ENCODE results near the gene ERGIC1. TPM values are rescaled to one million over a fixed set of nuclear protein-coding genes. Genes with fewer than 3 reads are reported as not detected.

ERGIC1 gene
- polyA plus RNA-seq, 1 donor from 2014 or later, result 59.1 TPM

DNA sequence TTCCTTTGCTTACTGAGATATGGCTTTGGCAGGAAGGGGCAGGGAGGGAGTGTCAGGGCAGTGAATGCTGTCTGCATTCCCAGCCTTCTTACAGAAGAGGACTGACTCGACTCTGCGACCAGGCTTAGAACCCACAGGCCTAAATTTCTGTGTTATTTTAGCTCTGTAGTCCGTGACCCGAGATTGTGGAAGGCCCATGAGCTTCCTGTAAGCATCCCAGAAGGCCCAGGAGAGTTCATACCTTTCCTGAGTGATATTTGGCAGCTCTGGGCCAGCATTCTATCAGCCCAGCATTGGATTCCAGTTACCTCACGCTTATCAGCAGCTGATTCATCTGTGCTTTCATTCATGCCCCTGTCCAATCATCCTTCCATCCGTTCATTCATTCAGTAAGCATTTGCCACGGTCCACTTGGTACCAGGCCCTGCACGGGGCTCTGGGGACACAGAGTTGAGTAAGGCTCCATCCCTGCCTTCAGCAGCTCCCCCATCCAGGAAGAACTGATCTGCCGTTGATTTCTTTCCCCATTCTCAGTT is 97.0 kb downstream of the ERGIC1 start:
- no peak for TF ChIP-seq SMC3 (conservative IDR thresholded peaks at IDR 0.05; ENCODE audit: poor library complexity)
- no peak for TF ChIP-seq MXI1 (conservative IDR thresholded peaks at IDR 0.05; ENCODE audit: poor library complexity, severe bottlenecking)
- no peak for TF ChIP-seq RAD21 (conservative IDR thresholded peaks at IDR 0.05)
- TF ChIP-seq, protein P1, sequence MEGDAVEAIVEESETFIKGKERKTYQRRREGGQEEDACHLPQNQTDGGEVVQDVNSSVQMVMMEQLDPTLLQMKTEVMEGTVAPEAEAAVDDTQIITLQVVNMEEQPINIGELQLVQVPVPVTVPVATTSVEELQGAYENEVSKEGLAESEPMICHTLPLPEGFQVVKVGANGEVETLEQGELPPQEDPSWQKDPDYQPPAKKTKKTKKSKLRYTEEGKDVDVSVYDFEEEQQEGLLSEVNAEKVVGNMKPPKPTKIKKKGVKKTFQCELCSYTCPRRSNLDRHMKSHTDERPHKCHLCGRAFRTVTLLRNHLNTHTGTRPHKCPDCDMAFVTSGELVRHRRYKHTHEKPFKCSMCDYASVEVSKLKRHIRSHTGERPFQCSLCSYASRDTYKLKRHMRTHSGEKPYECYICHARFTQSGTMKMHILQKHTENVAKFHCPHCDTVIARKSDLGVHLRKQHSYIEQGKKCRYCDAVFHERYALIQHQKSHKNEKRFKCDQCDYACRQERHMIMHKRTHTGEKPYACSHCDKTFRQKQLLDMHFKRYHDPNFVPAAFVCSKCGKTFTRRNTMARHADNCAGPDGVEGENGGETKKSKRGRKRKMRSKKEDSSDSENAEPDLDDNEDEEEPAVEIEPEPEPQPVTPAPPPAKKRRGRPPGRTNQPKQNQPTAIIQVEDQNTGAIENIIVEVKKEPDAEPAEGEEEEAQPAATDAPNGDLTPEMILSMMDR (IDR thresholded peaks at IDR 0.05; ENCODE audit: poor library complexity, severe bottlenecking), result no peak
- TF ChIP-seq EP300 (conservative IDR thresholded peaks at IDR 0.05; ENCODE audit: poor library complexity, severe bottlenecking), result no peak
- no peak for TF ChIP-seq TAF1 (IDR thresholded peaks at IDR 0.05; ENCODE audit: low read depth)
- no peak for TF ChIP-seq POLR2AphosphoS5 (IDR thresholded peaks at IDR 0.05)
- TF ChIP-seq, protein P2, sequence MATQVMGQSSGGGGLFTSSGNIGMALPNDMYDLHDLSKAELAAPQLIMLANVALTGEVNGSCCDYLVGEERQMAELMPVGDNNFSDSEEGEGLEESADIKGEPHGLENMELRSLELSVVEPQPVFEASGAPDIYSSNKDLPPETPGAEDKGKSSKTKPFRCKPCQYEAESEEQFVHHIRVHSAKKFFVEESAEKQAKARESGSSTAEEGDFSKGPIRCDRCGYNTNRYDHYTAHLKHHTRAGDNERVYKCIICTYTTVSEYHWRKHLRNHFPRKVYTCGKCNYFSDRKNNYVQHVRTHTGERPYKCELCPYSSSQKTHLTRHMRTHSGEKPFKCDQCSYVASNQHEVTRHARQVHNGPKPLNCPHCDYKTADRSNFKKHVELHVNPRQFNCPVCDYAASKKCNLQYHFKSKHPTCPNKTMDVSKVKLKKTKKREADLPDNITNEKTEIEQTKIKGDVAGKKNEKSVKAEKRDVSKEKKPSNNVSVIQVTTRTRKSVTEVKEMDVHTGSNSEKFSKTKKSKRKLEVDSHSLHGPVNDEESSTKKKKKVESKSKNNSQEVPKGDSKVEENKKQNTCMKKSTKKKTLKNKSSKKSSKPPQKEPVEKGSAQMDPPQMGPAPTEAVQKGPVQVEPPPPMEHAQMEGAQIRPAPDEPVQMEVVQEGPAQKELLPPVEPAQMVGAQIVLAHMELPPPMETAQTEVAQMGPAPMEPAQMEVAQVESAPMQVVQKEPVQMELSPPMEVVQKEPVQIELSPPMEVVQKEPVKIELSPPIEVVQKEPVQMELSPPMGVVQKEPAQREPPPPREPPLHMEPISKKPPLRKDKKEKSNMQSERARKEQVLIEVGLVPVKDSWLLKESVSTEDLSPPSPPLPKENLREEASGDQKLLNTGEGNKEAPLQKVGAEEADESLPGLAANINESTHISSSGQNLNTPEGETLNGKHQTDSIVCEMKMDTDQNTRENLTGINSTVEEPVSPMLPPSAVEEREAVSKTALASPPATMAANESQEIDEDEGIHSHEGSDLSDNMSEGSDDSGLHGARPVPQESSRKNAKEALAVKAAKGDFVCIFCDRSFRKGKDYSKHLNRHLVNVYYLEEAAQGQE (IDR thresholded peaks at IDR 0.05; ENCODE audit: borderline replicate concordance), result no peak

DNA sequence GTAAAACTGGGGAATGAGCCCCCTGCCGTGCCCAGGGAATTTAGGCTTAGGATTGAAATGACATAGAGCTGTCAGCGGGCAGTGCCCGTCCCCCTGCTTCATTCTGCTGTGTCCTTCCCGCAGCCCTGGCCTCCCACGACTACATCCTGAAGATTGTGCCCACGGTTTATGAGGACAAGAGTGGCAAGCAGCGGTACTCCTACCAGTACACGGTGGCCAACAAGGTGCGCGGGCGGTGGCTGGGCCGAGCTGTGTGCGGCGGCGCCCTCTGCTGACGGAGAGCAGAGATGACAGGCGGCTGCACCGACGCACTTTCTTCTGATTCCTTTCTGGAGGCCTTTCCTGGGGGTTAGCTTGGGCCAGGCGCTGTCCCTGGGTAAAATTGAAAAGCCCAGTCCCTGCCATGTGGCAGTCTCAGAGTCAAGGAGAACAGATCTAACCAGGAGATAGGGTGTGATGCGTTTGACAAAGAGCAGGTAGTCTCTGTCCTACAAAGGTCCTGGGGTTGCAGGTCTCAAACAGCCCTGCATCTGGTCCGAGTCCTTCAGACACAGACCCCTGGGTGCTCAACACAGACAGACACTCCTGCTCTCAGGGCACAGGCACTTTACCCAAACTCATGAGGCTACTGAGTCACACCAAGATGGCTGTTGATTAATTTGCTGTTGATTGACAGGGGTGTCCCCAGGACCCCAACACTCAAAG is 98.4 kb downstream of the ERGIC1 start:
- H3K9ac ChIP-seq (ENCODE audit: low read length), result no peak overlapping the region
- H4K20me1 ChIP-seq (ENCODE audit: insufficient read depth), result no peaks in the 10 kb centered on the region
- no peaks in the 10 kb centered on the region for H3F3A ChIP-seq (ENCODE audit: insufficient read depth, low read length, poor library complexity, severe bottlenecking)
- no peaks in the 10 kb centered on the region for H3K36me3 ChIP-seq (ENCODE audit: insufficient read depth, low read length)
- no peaks in the 10 kb centered on the region for H3K9me2 ChIP-seq (ENCODE audit: insufficient read depth, low read length)
- H3K27me3 ChIP-seq (ENCODE audit: insufficient read depth, low read depth, low read length), result no peaks in the 10 kb centered on the region
- no peaks in the 10 kb centered on the region for H3K9me3 ChIP-seq (ENCODE audit: low read length)
- H3K79me2 ChIP-seq (replicated peaks; ENCODE audit: insufficient read depth, low read length), result no peaks in the 10 kb centered on the region
- H3K4me2 ChIP-seq (ENCODE audit: low read length), result no peak overlapping the region
- no peak overlapping the region for H2AFZ ChIP-seq (ENCODE audit: low read depth, low read length)
- H3K27ac ChIP-seq (ENCODE audit: low read length), result no peak overlapping the region
- H3K4me3 ChIP-seq (ENCODE audit: low read length), result no peak overlapping the region
- TF ChIP-seq TAF1 (IDR thresholded peaks at IDR 0.05; ENCODE audit: low read depth) (no peak), EP300 (conservative IDR thresholded peaks at IDR 0.05; ENCODE audit: poor library complexity, severe bottlenecking) (no peak), MXI1 (conservative IDR thresholded peaks at IDR 0.05; ENCODE audit: poor library complexity, severe bottlenecking) (no peak), SMC3 (conservative IDR thresholded peaks at IDR 0.05; ENCODE audit: poor library complexity) (peak; percentile 99), RAD21 (conservative IDR thresholded peaks at IDR 0.05) (peak; percentile 94)
- TF ChIP-seq, protein P2 (IDR thresholded peaks at IDR 0.05; ENCODE audit: borderline replicate concordance), result no peak
- TF ChIP-seq, protein P1 (IDR thresholded peaks at IDR 0.05; ENCODE audit: poor library complexity, severe bottlenecking), result peak; percentile 94

More for the DNA sequence above, 97.0 kb downstream of the ERGIC1 start:
- Histone ChIP-seq H4K20me1 (ENCODE audit: insufficient read depth) (no peaks in the 10 kb centered on the region), H3F3A (ENCODE audit: insufficient read depth, low read length, poor library complexity, severe bottlenecking) (no peaks in the 10 kb centered on the region), H3K27ac (ENCODE audit: low read length) (no peak overlapping the region), H3K9me2 (ENCODE audit: insufficient read depth, low read length) (no peaks in the 10 kb centered on the region), H3K9me3 (ENCODE audit: low read length) (no peaks in the 10 kb centered on the region), H3K9ac (ENCODE audit: low read length) (no peak overlapping the region), H3K27me3 (ENCODE audit: insufficient read depth, low read depth, low read length) (no peaks in the 10 kb centered on the region), H3K4me2 (ENCODE audit: low read length) (no peak overlapping the region), H3K36me3 (ENCODE audit: insufficient read depth, low read length) (no peaks in the 10 kb centered on the region), H3K4me3 (ENCODE audit: low read length) (no peak overlapping the region), H3K79me2 (replicated peaks; ENCODE audit: insufficient read depth, low read length) (no peaks in the 10 kb centered on the region), H2AFZ (ENCODE audit: low read depth, low read length) (no peak overlapping the region)
